ENCODE measurements around the gene CACNA1S.

Gene CACNA1S

DNA sequence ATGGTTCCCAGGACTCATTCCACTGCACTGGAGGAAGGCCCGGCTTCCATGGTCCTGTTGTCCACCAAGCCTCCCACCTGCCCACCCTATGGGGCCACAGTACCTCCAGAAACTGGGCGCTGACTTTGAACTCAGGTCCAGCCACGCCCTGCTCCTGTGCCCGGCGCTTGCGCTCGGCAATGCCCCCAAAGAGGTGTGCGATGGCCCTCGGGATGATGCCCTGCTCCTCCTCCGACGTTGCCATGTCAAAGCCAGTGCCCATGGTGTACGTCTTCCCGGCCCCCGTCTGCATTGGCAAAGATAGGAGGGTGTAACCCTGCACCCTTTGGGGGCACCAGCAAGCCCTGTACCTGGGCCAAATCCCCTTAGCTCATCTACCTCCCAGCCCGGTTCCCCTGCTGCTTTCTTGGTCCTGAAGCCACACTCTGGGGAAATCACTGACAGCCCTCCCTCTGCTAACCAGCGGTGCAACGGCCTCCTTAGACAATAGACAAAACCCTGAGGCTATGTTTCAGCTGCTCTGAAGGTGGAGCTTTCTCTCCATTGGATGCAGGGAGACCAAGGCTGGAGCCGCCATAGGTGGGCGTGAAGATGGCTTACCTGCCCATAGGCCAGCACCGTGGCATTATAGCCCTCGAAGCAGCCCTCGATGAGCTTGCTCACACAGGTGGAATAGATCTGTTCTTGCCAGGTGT lies 103.4 kb downstream of the CACNA1S start:
- no peaks in the 10 kb centered on the region for H3K9me3 ChIP-seq (ENCODE audit: insufficient read depth, low read length)
- no peak overlapping the region for H2AFZ ChIP-seq (ENCODE audit: low read depth, low read length)
- peaks cover 74% of the 10 kb centered on the region for H3K79me2 ChIP-seq (ENCODE audit: low read length)
- H3K9ac ChIP-seq (ENCODE audit: low read length) = no peak overlapping the region
- H3K4me3 ChIP-seq (ENCODE audit: low read length) = no peak overlapping the region
- H4K20me1 ChIP-seq (ENCODE audit: insufficient read depth, low read length) = peaks cover 95% of the 10 kb centered on the region
- no peak for TF ChIP-seq EZH2phosphoT487 (IDR thresholded peaks at IDR 0.05; ENCODE audit: low read depth)
- TF ChIP-seq, protein P1, sequence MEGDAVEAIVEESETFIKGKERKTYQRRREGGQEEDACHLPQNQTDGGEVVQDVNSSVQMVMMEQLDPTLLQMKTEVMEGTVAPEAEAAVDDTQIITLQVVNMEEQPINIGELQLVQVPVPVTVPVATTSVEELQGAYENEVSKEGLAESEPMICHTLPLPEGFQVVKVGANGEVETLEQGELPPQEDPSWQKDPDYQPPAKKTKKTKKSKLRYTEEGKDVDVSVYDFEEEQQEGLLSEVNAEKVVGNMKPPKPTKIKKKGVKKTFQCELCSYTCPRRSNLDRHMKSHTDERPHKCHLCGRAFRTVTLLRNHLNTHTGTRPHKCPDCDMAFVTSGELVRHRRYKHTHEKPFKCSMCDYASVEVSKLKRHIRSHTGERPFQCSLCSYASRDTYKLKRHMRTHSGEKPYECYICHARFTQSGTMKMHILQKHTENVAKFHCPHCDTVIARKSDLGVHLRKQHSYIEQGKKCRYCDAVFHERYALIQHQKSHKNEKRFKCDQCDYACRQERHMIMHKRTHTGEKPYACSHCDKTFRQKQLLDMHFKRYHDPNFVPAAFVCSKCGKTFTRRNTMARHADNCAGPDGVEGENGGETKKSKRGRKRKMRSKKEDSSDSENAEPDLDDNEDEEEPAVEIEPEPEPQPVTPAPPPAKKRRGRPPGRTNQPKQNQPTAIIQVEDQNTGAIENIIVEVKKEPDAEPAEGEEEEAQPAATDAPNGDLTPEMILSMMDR (IDR thresholded peaks at IDR 0.05; ENCODE audit: low read depth, low read length) = no peak
- no peaks in the 10 kb centered on the region for H3K27me3 ChIP-seq (ENCODE audit: low read depth, low read length)
- no peak overlapping the region for H3K27ac ChIP-seq (ENCODE audit: low read length)
- peaks cover 56% of the 10 kb centered on the region for H3K36me3 ChIP-seq (replicated peaks; ENCODE audit: low read depth, low read length)
- H3K4me2 ChIP-seq (ENCODE audit: low read length) = no peak overlapping the region
- peaks cover 7% of the 10 kb centered on the region; the same call in 1 of the 2 replicates for H3K4me1 ChIP-seq (ENCODE audit: low read length)

GRCh38 chr1:201007481-201007880 lies 104.7 kb downstream of the CACNA1S start:
- Histone ChIP-seq H4K20me1 (ENCODE audit: insufficient read depth, low read length) (peaks cover 93% of the 10 kb centered on the region), H3K27me3 (ENCODE audit: low read depth, low read length) (no peaks in the 10 kb centered on the region), H3K9me3 (ENCODE audit: insufficient read depth, low read length) (no peaks in the 10 kb centered on the region)

DNA sequence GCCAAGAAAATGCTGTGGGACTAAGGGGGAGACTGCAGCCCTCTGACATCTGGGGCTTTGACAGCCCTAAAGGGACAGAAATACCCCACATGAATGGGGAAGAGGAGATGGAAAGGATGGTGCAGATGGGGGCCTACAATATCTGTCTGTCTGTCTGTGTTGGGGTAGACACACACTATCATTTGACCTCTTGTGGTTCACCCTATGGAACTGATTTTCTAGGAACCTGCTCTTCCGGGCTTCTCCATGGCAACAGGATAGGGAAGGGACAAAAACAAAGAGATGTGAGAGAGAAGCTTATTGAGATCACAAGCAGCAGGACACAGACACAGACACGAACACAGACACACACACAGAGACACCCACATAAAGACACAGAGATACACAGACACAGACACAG lies 105.8 kb downstream of the CACNA1S start:
- Histone ChIP-seq H3K4me3 (ENCODE audit: low read length) (no peak overlapping the region), H3K27me3 (ENCODE audit: low read depth, low read length) (no peaks in the 10 kb centered on the region), H3K4me2 (ENCODE audit: low read length) (no peak overlapping the region), H3K9ac (ENCODE audit: low read length) (no peak overlapping the region), H3K36me3 (replicated peaks; ENCODE audit: low read depth, low read length) (peaks cover 70% of the 10 kb centered on the region), H2AFZ (ENCODE audit: low read depth, low read length) (no peak overlapping the region), H3K27ac (ENCODE audit: low read length) (no peak overlapping the region), H3K79me2 (ENCODE audit: low read length) (peaks cover 51% of the 10 kb centered on the region), H3K9me3 (ENCODE audit: insufficient read depth, low read length) (no peaks in the 10 kb centered on the region), H3K4me1 (ENCODE audit: low read length) (no peaks in the 10 kb centered on the region), H4K20me1 (ENCODE audit: insufficient read depth, low read length) (peaks cover 82% of the 10 kb centered on the region)
- TF ChIP-seq, protein P1 (IDR thresholded peaks at IDR 0.05; ENCODE audit: low read depth, low read length) = no peak
- TF ChIP-seq EZH2phosphoT487 (IDR thresholded peaks at IDR 0.05; ENCODE audit: low read depth) = no peak

More at GRCh38 chr1:201007481-201007880, 104.7 kb downstream of the CACNA1S start:
- TF ChIP-seq, protein P1 (IDR thresholded peaks at IDR 0.05; ENCODE audit: low read depth, low read length) = no peak
- no peak for TF ChIP-seq EZH2phosphoT487 (IDR thresholded peaks at IDR 0.05; ENCODE audit: low read depth)
- Histone ChIP-seq H3K4me3 (ENCODE audit: low read length) (no peak overlapping the region), H3K27ac (ENCODE audit: low read length) (no peak overlapping the region), H2AFZ (ENCODE audit: low read depth, low read length) (no peak overlapping the region), H3K4me2 (ENCODE audit: low read length) (no peak overlapping the region), H3K36me3 (replicated peaks; ENCODE audit: low read depth, low read length) (peaks cover 69% of the 10 kb centered on the region), H3K79me2 (ENCODE audit: low read length) (peaks cover 61% of the 10 kb centered on the region), H3K4me1 (ENCODE audit: low read length) (no peaks in the 10 kb centered on the region), H3K9ac (ENCODE audit: low read length) (no peak overlapping the region)

GRCh38 chr1:201004732-201005131 lies 107.5 kb downstream of the CACNA1S start:
- Histone ChIP-seq H3K27ac (ENCODE audit: low read length) (no peak overlapping the region), H3K9me3 (ENCODE audit: insufficient read depth, low read length) (no peaks in the 10 kb centered on the region), H3K4me3 (ENCODE audit: low read length) (no peak overlapping the region), H2AFZ (ENCODE audit: low read depth, low read length) (no peak overlapping the region), H3K27me3 (ENCODE audit: low read depth, low read length) (no peaks in the 10 kb centered on the region), H3K9ac (ENCODE audit: low read length) (no peak overlapping the region), H3K36me3 (replicated peaks; ENCODE audit: low read depth, low read length) (peaks cover 79% of the 10 kb centered on the region), H3K4me1 (ENCODE audit: low read length) (no peaks in the 10 kb centered on the region), H3K79me2 (ENCODE audit: low read length) (peaks cover 33% of the 10 kb centered on the region), H3K4me2 (ENCODE audit: low read length) (no peak overlapping the region), H4K20me1 (ENCODE audit: insufficient read depth, low read length) (peaks cover 65% of the 10 kb centered on the region)
- no peak for TF ChIP-seq EZH2phosphoT487 (IDR thresholded peaks at IDR 0.05; ENCODE audit: low read depth)
- TF ChIP-seq, protein P1 (IDR thresholded peaks at IDR 0.05; ENCODE audit: low read depth, low read length) = no peak
